HFFc6 (cell line): ENCODE results near the gene CFAP77. TPM values are rescaled to one million over a fixed set of nuclear protein-coding genes. Genes with fewer than 3 reads are reported as not detected.
A peak's percentile ranks its signal among the peaks of the same experiment; 100 is the strongest.

Experiments
- DNase-seq: peaks from one replicate; pipeline ENCODE4 v3.0.0-alpha.2; 2018
- H3K27ac Mint-ChIP-seq: 2 replicates; pipeline ENCODE4 v1.8.0; 2020; ENCODE audit warnings: mild to moderate bottlenecking, mixed read lengths
- H3K27me3 Mint-ChIP-seq: 2 replicates; pipeline ENCODE4 v1.8.0; 2021; ENCODE audit warnings: mild to moderate bottlenecking, moderate library complexity, mixed read lengths; ENCODE audit not compliant: insufficient read depth
- H3K36me3 Mint-ChIP-seq: 2 replicates; pipeline ENCODE4 v1.8.0; 2021; ENCODE audit warnings: low read depth, mixed read lengths
- H3K4me1 Mint-ChIP-seq: 2 replicates; pipeline ENCODE4 v1.8.0; 2020; ENCODE audit warnings: low read depth, mixed read lengths
- H3K4me3 Mint-ChIP-seq: 2 replicates; pipeline ENCODE4 v1.8.0; 2020; ENCODE audit warnings: mild to moderate bottlenecking, moderate library complexity, mixed read lengths
- H3K9me3 Mint-ChIP-seq: 2 replicates; pipeline ENCODE4 v1.8.0; 2020; ENCODE audit warnings: mild to moderate bottlenecking, mixed read lengths
- total RNA-seq, 6 experiments: library from RNA; stranded (reverse); fragmentation: NEBNext Ultra II Directional; extraction: Animal tissue kit (Norgen Biotek cat#: 25700); gene quantifications; 2 replicates in 1 of 6; 3 replicates in 5 of 6; pipeline ENCODE4 v1.2.3, GENCODE V29; 2021
- TF ChIP-seq, protein P1 (sequence below): fragments of 200-600 bp; sonication (generic); IDR thresholded peaks from 2 replicates; pipeline ENCODE4 v1.5.0; 2021; ENCODE audit warnings: antibody characterized with exemption, mild to moderate bottlenecking

CFAP77 gene
- total RNA-seq, 6 experiments from 2014 or later = not detected

DNA sequence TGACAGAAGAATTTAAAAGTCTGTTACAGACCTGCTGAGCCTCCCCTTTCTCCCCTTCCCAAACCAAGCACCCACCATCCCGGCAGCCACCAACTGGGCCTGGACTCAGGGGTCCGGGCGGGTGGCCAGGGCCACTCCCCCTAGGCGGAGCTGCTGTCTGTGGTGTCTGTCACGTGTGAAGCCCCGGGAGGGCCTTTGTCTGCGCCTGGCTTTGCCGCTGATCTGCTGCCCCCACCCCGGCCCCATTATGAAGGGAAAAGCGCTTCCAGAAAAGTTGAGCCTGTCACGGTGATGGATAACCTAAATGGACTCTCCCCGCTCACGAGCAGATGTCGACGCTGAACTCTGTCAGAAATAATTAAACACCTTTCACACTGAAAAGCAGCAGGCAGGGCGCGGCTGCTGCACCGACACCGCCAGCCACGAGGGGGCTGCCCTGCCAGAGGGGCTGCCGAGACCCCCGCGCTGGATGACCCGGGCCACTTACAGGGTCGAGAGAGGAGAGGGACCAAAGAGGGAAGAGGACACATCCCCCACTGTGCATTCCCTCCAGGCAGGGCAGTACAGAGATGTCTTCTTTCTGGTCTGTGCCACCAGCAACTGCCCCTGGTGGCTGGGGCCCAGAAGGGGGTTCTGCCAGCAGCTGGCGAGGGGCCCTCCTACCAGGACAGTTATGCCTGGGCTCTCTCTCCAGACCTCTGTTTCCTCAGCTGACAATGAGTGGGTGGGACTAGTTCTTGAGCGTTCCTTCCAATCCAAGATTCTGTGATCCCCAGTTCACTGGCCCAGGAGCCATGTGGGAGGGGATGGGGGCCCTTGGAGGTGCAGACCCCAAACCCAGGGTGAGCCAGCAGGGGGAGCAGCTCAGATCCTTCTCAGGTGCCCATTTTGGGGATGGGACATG is 136.4 kb downstream of the CFAP77 start:
- DNase-seq = no peak
- H3K9me3 Mint-ChIP-seq = no peaks in the 10 kb centered on the region
- H3K36me3 Mint-ChIP-seq = no peaks in the 10 kb centered on the region
- TF ChIP-seq, protein P1, sequence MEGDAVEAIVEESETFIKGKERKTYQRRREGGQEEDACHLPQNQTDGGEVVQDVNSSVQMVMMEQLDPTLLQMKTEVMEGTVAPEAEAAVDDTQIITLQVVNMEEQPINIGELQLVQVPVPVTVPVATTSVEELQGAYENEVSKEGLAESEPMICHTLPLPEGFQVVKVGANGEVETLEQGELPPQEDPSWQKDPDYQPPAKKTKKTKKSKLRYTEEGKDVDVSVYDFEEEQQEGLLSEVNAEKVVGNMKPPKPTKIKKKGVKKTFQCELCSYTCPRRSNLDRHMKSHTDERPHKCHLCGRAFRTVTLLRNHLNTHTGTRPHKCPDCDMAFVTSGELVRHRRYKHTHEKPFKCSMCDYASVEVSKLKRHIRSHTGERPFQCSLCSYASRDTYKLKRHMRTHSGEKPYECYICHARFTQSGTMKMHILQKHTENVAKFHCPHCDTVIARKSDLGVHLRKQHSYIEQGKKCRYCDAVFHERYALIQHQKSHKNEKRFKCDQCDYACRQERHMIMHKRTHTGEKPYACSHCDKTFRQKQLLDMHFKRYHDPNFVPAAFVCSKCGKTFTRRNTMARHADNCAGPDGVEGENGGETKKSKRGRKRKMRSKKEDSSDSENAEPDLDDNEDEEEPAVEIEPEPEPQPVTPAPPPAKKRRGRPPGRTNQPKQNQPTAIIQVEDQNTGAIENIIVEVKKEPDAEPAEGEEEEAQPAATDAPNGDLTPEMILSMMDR = peak; percentile 51
- H3K27ac Mint-ChIP-seq = no peak overlapping the region
- no peaks in the 10 kb centered on the region for H3K4me1 Mint-ChIP-seq
- H3K27me3 Mint-ChIP-seq = peaks cover 46% of the 10 kb centered on the region
- peak overlapping the region; percentile 34; the same call in 1 of the 2 replicates for H3K4me3 Mint-ChIP-seq

DNA sequence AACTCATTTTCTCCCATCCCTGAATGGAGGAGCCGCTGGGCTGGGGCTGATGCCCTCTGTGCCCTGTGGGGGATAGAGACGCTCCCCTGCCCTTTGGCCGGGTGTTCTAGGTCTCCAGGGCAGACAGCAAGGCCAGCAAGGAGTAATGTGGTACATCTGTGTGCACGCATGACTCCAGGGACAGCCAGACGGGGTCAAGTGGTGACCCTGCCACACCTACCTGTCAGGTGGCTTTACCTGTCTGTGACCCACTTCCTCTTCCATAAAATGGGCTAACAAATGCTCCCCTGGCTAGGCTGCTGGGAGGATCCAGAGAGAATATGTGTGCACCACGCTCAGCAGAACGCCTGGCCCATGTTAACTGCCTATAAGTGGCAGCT is 137.0 kb downstream of the CFAP77 start:
- no peak for DNase-seq
- Mint-ChIP-seq H3K27ac (no peak overlapping the region), H3K4me3 (no peak overlapping the region), H3K27me3 (peaks cover 44% of the 10 kb centered on the region), H3K4me1 (no peaks in the 10 kb centered on the region), H3K36me3 (no peaks in the 10 kb centered on the region), H3K9me3 (no peaks in the 10 kb centered on the region)
- TF ChIP-seq, protein P1 = no peak

DNA sequence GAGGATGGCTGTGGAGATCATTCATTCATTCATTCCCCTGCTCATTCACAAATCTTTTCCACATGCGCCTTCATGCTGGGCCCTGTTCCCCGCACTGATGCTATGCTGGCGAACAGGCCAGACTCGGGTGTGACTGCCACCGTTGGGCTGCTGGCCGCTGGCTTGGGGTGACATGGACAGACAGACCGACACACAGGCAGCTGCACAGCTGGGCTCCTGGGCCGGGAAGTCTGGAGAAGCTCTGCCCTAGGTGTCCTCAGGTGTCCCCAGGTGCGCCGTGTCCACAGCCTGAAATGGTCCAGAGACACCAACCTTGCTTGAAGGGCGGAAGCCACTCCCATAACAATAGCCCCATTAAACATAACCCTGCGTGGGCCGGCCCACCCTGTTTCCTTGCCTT is 137.4 kb downstream of the CFAP77 start:
- H3K36me3 Mint-ChIP-seq = no peaks in the 10 kb centered on the region
- DNase-seq = no peak
- H3K27ac Mint-ChIP-seq = no peak overlapping the region

DNA sequence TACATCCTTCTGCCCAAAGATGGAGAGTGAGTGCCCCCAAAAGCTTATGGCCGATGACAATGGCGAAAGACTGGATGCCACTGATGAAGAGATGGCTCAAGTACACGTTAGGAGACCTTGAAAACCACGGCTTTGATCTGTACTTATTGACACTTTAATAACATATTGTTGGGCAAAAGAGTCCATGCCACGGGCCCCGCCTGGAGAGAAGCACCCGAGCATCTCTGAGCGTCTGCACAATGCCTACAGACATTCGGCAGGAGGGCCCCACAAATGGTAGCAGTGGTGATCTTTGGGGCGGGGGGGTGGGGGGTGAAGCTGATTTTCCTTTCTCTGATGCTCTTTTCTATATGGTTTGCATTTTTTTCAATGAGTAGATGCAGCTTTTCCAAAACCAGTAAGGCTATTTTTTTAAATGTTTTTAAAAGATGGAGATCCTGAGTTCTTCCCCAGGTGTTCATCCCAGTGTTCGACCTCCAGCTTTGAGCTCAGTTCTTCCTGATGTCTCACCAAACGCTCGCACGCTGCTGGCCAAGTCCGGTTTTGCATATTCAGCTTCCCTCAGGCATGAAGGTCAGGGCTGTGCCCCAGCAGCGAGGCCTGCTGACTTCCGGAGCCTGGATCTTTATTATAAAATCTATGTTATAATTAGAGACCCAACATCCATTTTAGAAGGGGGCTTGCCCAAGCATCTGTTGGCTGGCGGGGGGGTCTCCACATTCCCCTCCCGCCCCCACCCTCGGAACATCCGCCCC is 138.1 kb downstream of the CFAP77 start:
- no peak overlapping the region for H3K27ac Mint-ChIP-seq
- H3K27me3 Mint-ChIP-seq = peaks cover 42% of the 10 kb centered on the region

More for the DNA sequence above, 137.4 kb downstream of the CFAP77 start:
- Mint-ChIP-seq H3K27me3 (peaks cover 44% of the 10 kb centered on the region), H3K4me1 (no peaks in the 10 kb centered on the region), H3K9me3 (no peaks in the 10 kb centered on the region), H3K4me3 (no peak overlapping the region)
- TF ChIP-seq, protein P1 = no peak

More for the DNA sequence above, 138.1 kb downstream of the CFAP77 start:
- DNase-seq = no peak
- TF ChIP-seq, protein P1 = no peak
- H3K4me1 Mint-ChIP-seq = no peaks in the 10 kb centered on the region
- H3K36me3 Mint-ChIP-seq = no peaks in the 10 kb centered on the region
- H3K4me3 Mint-ChIP-seq = no peak overlapping the region
- no peaks in the 10 kb centered on the region for H3K9me3 Mint-ChIP-seq
